ENCODE results near the gene PGM5. TPM values are rescaled to one million over a fixed set of nuclear protein-coding genes. Genes with fewer than 3 reads are reported as not detected.
A peak's percentile ranks its signal among the peaks of the same experiment; 100 is the strongest.
"Not testable (repeated sequence)": the region's sequence is repeated elsewhere in the genome, so short reads cannot be mapped to it uniquely, and the experiment has no call there.

Gene PGM5
- total RNA-seq (2014; rRNA removed; shearing (Covaris generic)): 0.57 TPM in 1 of 2 replicates, not detected in the other

- peak; percentile 25 for DNase-seq (ENCODE audit: low read depth)
These were observed at the start of gene PGM5 for GRCh38 chr9:68356380-68357118. TSS of gene PGM5 (plus strand) at chr9:68356611. CDS start at chr9:68357128, 517 bp downstream.

- DNase-seq (ENCODE audit: low read depth): not testable (repeated sequence)
These were observed 49.3 kb upstream of the PGM5 start for GRCh38 chr9:68307127-68307526.

GRCh38 chr9:68307654-68308053 lies 48.8 kb upstream of the PGM5 start:
- DNase-seq (ENCODE audit: low read depth): not testable (repeated sequence)

GRCh38 chr9:68311208-68311607 lies 45.2 kb upstream of the PGM5 start:
- DNase-seq (ENCODE audit: low read depth): not testable (repeated sequence)

- DNase-seq (ENCODE audit: low read depth): not testable (repeated sequence)
These were observed 38.2 kb upstream of the PGM5 start for GRCh38 chr9:68318209-68318608.

GRCh38 chr9:68323749-68324148 lies 32.7 kb upstream of the PGM5 start:
- DNase-seq (ENCODE audit: low read depth): not testable (repeated sequence)

GRCh38 chr9:68324518-68324917 lies 31.9 kb upstream of the PGM5 start:
- DNase-seq (ENCODE audit: low read depth): not testable (repeated sequence)

GRCh38 chr9:68329106-68329505 lies 27.3 kb upstream of the PGM5 start:
- not testable (repeated sequence) for DNase-seq (ENCODE audit: low read depth)

GRCh38 chr9:68330531-68331173 lies 25.8 kb upstream of the PGM5 start:
- DNase-seq (ENCODE audit: low read depth): not testable (repeated sequence)

- not testable (repeated sequence) for DNase-seq (ENCODE audit: low read depth)
These were observed 24.3 kb upstream of the PGM5 start for GRCh38 chr9:68332122-68332521.

- DNase-seq (ENCODE audit: low read depth): not testable (repeated sequence)
These were observed 20.5 kb upstream of the PGM5 start for GRCh38 chr9:68335935-68336334.

GRCh38 chr9:68336639-68337339 lies 19.6 kb upstream of the PGM5 start:
- DNase-seq (ENCODE audit: low read depth): peak; percentile 15

- not testable (repeated sequence) for DNase-seq (ENCODE audit: low read depth)
These were observed 18.4 kb upstream of the PGM5 start for GRCh38 chr9:68338000-68338399.

- not testable (repeated sequence) for DNase-seq (ENCODE audit: low read depth)
These were observed 14.0 kb upstream of the PGM5 start for GRCh38 chr9:68342265-68343025.

GRCh38 chr9:68343242-68343641 lies 13.2 kb upstream of the PGM5 start:
- DNase-seq (ENCODE audit: low read depth): not testable (repeated sequence)

- DNase-seq (ENCODE audit: low read depth): not testable (repeated sequence)
These were observed 12.4 kb upstream of the PGM5 start for GRCh38 chr9:68343992-68344391.

GRCh38 chr9:68351689-68352088 lies 4.7 kb upstream of the PGM5 start:
- DNase-seq (ENCODE audit: low read depth): not testable (repeated sequence)

- DNase-seq (ENCODE audit: low read depth): not testable (repeated sequence)
These were observed 425 bp upstream of the PGM5 start for GRCh38 chr9:68355993-68356379.

- peak; percentile 9 for DNase-seq (ENCODE audit: low read depth)
These were observed 806 bp downstream of the PGM5 start for GRCh38 chr9:68357119-68357714.

- peak; percentile 11 for DNase-seq (ENCODE audit: low read depth)
These were observed 10.6 kb downstream of the PGM5 start for GRCh38 chr9:68366933-68367547.

GRCh38 chr9:68375789-68376188 lies 19.4 kb downstream of the PGM5 start:
- DNase-seq (ENCODE audit: low read depth): not testable (repeated sequence)

All from Daoy (cell line).